Caco-2 (cell line): ENCODE results near the gene RARA. TPM values are rescaled to one million over a fixed set of nuclear protein-coding genes. Genes with fewer than 3 reads are reported as not detected.
"Not testable (repeated sequence)": the region's sequence is repeated elsewhere in the genome, so short reads cannot be mapped to it uniquely, and the experiment has no call there.

ENCODE experiments used
- BruUV-seq: library from RNA; stranded (reverse); fragments of 400-500 nt; replicated peaks from 2 replicates; lab custom pipeline; 2021; lab: Mats Ljungman, UMichigan
- CTCF ChIA-PET: fragments of 300-600 bp; sonication (Branson Sonifier 250); formaldehyde crosslinking; loops from one replicate; lab custom pipeline; 2022; ENCODE audit warnings: antibody characterized with exemption; lab: Charles Lee
- POLR2A ChIA-PET: fragments of 300-600 bp; sonication (Branson Sonifier 250); formaldehyde crosslinking; loops from one replicate; lab custom pipeline; 2022; ENCODE audit warnings: antibody characterized with exemption; lab: Charles Lee
- DNase-seq, 2 experiments: peaks; one replicate each; pipeline versions ENCODE4 v3.0.0 to v3.0.0-alpha.2; 2020 to 2022
- H3K27me3 ChIP-seq: replicated peaks from 2 replicates; pipeline ENCODE4 v1.6.0; 2011; ENCODE audit warnings: low read length; ENCODE audit not compliant: control insufficient read depth, insufficient read depth
- H3K36me3 ChIP-seq: 2 replicates; pipeline ENCODE4 v1.5.1; 2011; ENCODE audit warnings: low read length; ENCODE audit not compliant: control insufficient read depth, insufficient read depth
- H3K4me1 ChIP-seq: fragments of 250-450 bp; sonication (Bioruptor Pico); 2 replicates; pipeline ENCODE4 v1.5.1; 2020; ENCODE audit warnings: mild to moderate bottlenecking
- H3K4me3 ChIP-seq: 2 replicates; pipeline ENCODE4 v1.5.1; 2011; ENCODE audit warnings: low read depth, mild to moderate bottlenecking, control low read depth, low read length
- H3K9me3 ChIP-seq: fragments of 250-450 bp; sonication (Bioruptor Pico); 2 replicates; pipeline ENCODE4 v1.5.1; 2020; ENCODE audit warnings: mild to moderate bottlenecking, moderate library complexity
- H3K27ac Mint-ChIP-seq: one replicate; pipeline ENCODE4 v1.8.0; 2022; ENCODE audit warnings: mixed read lengths; ENCODE audit not compliant: unreplicated experiment
- H3K27me3 Mint-ChIP-seq: one replicate; pipeline ENCODE4 v1.8.0; 2022; ENCODE audit warnings: mixed read lengths; ENCODE audit not compliant: insufficient read depth, unreplicated experiment
- H3K36me3 Mint-ChIP-seq: one replicate; pipeline ENCODE4 v1.8.0; 2022; ENCODE audit warnings: mild to moderate bottlenecking, mixed read lengths; ENCODE audit not compliant: insufficient read depth, unreplicated experiment
- H3K4me1 Mint-ChIP-seq: one replicate; pipeline ENCODE4 v1.8.0; 2022; ENCODE audit warnings: low read depth, mixed read lengths; ENCODE audit not compliant: unreplicated experiment
- H3K4me3 Mint-ChIP-seq: one replicate; pipeline ENCODE4 v1.8.0; 2022; ENCODE audit warnings: mild to moderate bottlenecking, moderate library complexity, mixed read lengths; ENCODE audit not compliant: unreplicated experiment
- H3K9me3 Mint-ChIP-seq: one replicate; pipeline ENCODE4 v1.8.0; 2022; ENCODE audit warnings: mixed read lengths; ENCODE audit not compliant: unreplicated experiment
- intact Hi-C: fragments of 100-400 bp; cut with micrococcal nuclease; formaldehyde crosslinking; loops from one replicate; pipeline ENCODE4 v1.10.0; 2022; ENCODE audit not compliant: unreplicated experiment
- total RNA-seq: library from RNA; stranded (reverse); gene quantifications from 2 replicates; pipeline ENCODE4 v1.2.3, GENCODE V29; 2022
- TF ChIP-seq, protein P1 (sequence below), 2 experiments: fragments of 200-600 bp in 1 of 2; IDR thresholded peaks; 1 replicate in 1 of 2; 2 replicates in 1 of 2; pipeline versions ENCODE4 v1.5.1 to v1.8.0; 2011 to 2022; ENCODE audit warnings: antibody characterized with exemption in 1 of 2, control low read depth in 1 of 2, inconsistent platforms in 1 of 2, low read depth in 1 of 2, low read length in 1 of 2, mild to moderate bottlenecking in 1 of 2, moderate library complexity in 1 of 2; ENCODE audit not compliant: insufficient read depth in 1 of 2, severe bottlenecking in 1 of 2, unreplicated experiment in 1 of 2

RARA gene
- total RNA-seq, 1 experiment from 2014 or later = 27.6 TPM

DNA sequence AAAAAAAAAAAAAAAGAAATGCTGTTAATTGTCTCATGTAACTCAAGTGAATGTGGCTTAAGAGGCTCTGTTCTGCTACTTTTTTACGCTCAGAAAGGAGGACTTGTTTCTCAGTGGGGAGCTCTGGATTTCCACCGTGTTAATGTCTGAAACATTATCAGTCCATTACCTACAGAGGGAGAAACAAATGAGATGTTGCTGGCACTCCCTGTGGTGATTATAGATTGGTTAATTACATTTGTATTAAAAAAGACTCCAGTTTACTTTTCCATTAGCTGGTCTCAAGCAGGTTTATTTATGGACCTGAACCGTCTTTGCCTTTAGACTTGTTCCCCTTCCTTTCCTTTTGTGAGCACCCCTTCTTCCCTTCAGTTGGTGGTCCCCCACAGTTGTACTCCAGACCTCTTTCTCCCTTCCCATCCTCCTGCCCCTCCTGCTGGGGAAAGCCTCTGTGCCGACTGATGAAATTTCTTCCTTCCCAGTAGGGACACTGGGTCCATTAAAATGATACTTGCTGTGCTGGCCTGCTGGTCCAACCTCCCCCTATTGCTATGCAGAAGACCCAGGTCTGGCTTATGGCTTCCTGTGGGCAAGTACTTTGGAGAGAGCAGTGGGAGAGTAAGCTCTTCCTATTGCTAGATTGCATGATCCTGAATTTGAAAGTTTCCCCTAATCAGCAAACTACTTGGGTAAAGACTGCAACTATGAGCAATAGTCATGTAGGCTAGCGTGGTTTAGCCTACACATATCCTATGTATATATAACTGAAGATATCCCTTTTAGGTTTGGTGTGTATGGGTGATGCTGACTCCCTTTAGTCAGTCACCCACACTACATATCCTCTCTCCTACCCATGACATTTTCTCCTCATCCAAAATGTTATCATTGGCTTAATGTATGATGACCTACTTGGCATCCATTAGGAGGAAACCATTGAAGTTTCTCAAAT is 13.2 kb upstream of the RARA start:
- H3K27ac Mint-ChIP-seq = no peak overlapping the region
- H3K9me3 ChIP-seq = no peaks in the 10 kb centered on the region
- BruUV-seq = no TSS peak
- DNase-seq = no peak
- no peaks in the 10 kb centered on the region for H3K4me1 Mint-ChIP-seq
- no peak overlapping the region for H3K4me3 Mint-ChIP-seq
- H3K36me3 Mint-ChIP-seq = peaks cover 97% of the 10 kb centered on the region
- H3K4me1 ChIP-seq = no peaks in the 10 kb centered on the region
- H3K4me3 ChIP-seq = no peak overlapping the region
- H3K36me3 ChIP-seq = peaks cover 2% of the 10 kb centered on the region
- intact Hi-C loops = no loop called here
- POLR2A ChIA-PET = no interaction called here
- TF ChIP-seq, protein P1, sequence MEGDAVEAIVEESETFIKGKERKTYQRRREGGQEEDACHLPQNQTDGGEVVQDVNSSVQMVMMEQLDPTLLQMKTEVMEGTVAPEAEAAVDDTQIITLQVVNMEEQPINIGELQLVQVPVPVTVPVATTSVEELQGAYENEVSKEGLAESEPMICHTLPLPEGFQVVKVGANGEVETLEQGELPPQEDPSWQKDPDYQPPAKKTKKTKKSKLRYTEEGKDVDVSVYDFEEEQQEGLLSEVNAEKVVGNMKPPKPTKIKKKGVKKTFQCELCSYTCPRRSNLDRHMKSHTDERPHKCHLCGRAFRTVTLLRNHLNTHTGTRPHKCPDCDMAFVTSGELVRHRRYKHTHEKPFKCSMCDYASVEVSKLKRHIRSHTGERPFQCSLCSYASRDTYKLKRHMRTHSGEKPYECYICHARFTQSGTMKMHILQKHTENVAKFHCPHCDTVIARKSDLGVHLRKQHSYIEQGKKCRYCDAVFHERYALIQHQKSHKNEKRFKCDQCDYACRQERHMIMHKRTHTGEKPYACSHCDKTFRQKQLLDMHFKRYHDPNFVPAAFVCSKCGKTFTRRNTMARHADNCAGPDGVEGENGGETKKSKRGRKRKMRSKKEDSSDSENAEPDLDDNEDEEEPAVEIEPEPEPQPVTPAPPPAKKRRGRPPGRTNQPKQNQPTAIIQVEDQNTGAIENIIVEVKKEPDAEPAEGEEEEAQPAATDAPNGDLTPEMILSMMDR (IDR thresholded peaks at IDR 0.05; ENCODE audit: insufficient read depth in 1 of 2, low read depth in 1 of 2, low read length in 1 of 2, severe bottlenecking in 1 of 2, unreplicated experiment in 1 of 2) = no peak
- H3K9me3 Mint-ChIP-seq = no peaks in the 10 kb centered on the region
- CTCF ChIA-PET = no interaction called here
- no peaks in the 10 kb centered on the region for H3K27me3 Mint-ChIP-seq
- H3K27me3 ChIP-seq = no peaks in the 10 kb centered on the region

DNA sequence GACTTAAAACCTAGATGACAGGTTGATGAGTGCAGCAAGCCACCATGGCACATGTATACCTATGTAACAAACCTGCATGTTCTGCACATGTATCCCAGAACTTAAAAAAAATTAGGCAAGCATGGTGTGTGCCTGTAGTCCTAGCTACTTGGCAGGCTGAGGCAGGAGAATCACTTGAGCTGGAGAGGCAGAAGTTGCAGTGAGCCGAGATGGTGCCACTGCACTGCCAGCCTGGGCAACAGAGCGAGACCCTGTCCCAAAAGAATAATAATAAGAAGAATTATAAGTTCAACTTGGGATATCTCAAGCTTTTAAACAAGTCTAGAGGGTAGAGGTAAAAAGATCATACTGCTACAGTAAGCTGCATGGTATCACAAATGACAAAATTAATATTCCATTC is 11.5 kb upstream of the RARA start:
- Mint-ChIP-seq H3K36me3 (peaks cover 99% of the 10 kb centered on the region), H3K4me3 (no peak overlapping the region), H3K27ac (no peak overlapping the region), H3K27me3 (no peaks in the 10 kb centered on the region), H3K9me3 (no peaks in the 10 kb centered on the region), H3K4me1 (no peaks in the 10 kb centered on the region)
- H3K9me3 ChIP-seq = no peaks in the 10 kb centered on the region
- TF ChIP-seq, protein P1 (IDR thresholded peaks at IDR 0.05; ENCODE audit: insufficient read depth in 1 of 2, low read depth in 1 of 2, low read length in 1 of 2, severe bottlenecking in 1 of 2, unreplicated experiment in 1 of 2) = no peak
- DNase-seq = no peak
- ChIA-PET POLR2A (interaction anchor here (0.5 kb wide), 1 partner anchor 10 kb away, joined by 3 read pairs; no protein-coding TSS in a partner anchor), CTCF (no interaction called here)
- H3K36me3 ChIP-seq = no peaks in the 10 kb centered on the region; the same call in none of the 2 replicates
- H3K27me3 ChIP-seq = no peaks in the 10 kb centered on the region
- intact Hi-C loops = no loop called here
- H3K4me1 ChIP-seq = no peaks in the 10 kb centered on the region
- H3K4me3 ChIP-seq = no peak overlapping the region
- no TSS peak for BruUV-seq

DNA sequence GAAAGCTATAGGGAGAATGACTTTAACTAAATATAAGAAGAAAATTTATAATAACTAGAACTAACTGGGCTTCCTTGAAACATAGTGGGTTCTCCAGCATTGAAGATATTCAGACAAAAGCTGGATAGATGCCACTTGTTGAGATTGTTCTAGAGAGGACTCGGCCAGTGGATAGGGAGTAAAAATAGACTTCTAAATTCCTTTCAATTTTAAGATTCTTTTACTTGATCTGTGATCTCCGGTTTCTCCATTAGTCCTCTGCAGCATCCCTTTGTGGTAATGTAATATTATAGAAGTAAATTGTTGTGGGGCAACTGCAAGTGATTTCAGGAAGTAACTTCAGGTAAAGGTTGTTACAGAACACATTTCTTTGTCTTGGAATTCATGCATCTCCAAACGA is 10.3 kb upstream of the RARA start:
- Histone ChIP-seq H3K9me3 (no peaks in the 10 kb centered on the region), H3K4me3 (no peak overlapping the region), H3K4me1 (no peaks in the 10 kb centered on the region), H3K36me3 (peaks cover 4% of the 10 kb centered on the region), H3K27me3 (no peaks in the 10 kb centered on the region)
- Mint-ChIP-seq H3K27me3 (no peaks in the 10 kb centered on the region), H3K27ac (no peak overlapping the region), H3K4me3 (no peak overlapping the region), H3K4me1 (peaks cover 10% of the 10 kb centered on the region), H3K9me3 (no peaks in the 10 kb centered on the region), H3K36me3 (peaks cover 98% of the 10 kb centered on the region)
- no peak for DNase-seq
- ChIA-PET POLR2A (no interaction called here), CTCF (interaction anchor here (1.4 to 1.8 kb wide), 2 partner anchors 47 to 235 kb away, joined by 3 to 5 read pairs; no protein-coding TSS in a partner anchor)
- TF ChIP-seq, protein P1 (IDR thresholded peaks at IDR 0.05; ENCODE audit: insufficient read depth in 1 of 2, low read depth in 1 of 2, low read length in 1 of 2, severe bottlenecking in 1 of 2, unreplicated experiment in 1 of 2) = no peak
- BruUV-seq = no TSS peak
- intact Hi-C loops = no loop called here

DNA sequence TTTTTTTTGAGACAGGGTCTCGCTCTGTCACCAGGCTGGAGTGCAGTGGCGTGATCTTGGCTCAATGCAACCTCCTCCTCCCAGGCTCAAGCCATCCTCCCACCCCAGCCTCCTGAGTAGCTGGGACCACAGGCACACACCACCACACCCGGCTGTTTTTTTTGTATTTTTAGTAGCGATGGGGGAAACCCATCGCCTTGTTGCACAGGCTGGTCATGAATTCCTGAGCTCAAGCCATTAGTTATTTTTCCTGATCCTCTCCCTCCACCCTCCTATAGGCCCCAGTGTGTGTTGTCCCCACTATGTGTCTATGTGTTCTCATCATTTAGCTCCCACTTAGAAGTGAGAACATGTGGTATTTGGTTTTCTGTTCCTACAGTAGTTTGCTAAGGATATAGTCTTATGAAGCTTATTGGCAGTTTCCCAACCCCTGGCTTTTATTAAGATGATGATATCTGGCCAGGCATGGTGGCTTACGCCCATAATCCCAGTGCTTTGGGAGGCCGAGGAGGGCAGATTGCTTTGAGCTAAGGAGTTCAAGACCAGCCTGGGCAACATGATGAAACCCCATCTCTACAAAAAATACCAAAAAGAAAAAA is 9.7 kb upstream of the RARA start:
- H3K4me1 ChIP-seq, H3K27me3 Mint-ChIP-seq, H3K9me3 ChIP-seq, BruUV-seq, H3K36me3 ChIP-seq, H3K27me3 ChIP-seq, intact Hi-C loops, DNase-seq, H3K4me3 ChIP-seq, H3K9me3 Mint-ChIP-seq, H3K27ac Mint-ChIP-seq, H3K4me3 Mint-ChIP-seq, POLR2A ChIA-PET: not testable (repeated sequence)
- peaks cover 98% of the 10 kb centered on the region for H3K36me3 Mint-ChIP-seq
- H3K4me1 Mint-ChIP-seq = peaks cover 16% of the 10 kb centered on the region
- CTCF ChIA-PET = interaction anchor here (1.2 to 1.8 kb wide), 3 partner anchors 47 to 234 kb away, joined by 3 to 5 read pairs (median 3); partner anchors contain the start of gene TOP2A
